Measurements from ENCODE around the gene SH3BP1.

DNA sequence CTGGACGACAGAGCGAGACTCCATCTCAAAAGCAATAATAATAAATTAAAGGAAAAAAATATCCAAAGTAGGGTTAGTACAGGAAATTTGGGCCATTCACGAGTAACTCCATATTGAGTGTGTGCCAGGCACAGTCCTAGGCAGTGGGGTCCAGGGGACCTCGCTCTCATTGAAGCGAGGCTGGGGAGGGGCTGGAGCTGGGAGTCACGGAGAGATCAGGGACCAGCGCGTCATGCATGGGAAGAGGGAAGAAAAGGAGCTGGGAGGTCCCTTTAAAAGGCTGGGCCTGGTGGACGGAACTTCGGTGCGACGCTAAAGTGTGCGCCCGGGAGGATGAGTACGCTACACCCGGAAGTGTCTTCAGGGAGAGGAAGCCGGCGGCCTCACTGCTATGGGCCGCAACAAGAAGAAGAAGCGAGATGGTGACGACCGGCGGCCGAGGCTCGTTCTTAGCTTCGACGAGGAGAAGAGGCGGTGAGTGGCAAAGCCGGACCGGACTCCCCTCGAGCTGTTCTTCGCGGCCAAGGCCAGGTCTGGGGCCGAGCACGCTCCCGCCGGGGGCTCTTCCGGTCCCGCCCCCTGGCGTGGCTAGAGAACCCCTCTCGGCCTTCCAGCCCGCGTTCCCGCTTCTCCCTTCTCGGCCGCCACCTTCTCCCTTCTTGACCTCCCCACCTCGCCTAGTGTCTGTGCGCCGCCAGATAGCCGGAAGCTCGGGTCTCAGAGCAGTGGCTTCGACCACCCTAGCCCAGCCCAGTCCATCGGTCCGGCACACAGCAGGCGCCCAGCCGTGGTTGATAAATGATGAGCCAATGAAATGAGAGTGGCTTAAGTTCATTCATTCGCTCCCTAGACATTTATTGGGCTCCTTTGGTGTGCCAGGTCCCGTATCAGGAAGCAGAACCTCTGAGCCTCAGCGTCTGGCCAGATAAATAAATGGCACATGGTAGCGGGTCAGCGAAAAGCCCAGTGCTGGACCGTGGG lies 46.8 kb downstream of the SH3BP1 start, which contains the start of gene NOL12:
- TF ChIP-seq, protein P1, sequence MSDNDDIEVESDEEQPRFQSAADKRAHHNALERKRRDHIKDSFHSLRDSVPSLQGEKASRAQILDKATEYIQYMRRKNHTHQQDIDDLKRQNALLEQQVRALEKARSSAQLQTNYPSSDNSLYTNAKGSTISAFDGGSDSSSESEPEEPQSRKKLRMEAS (IDR thresholded peaks at IDR 0.05) = peak; percentile 92
- TF ChIP-seq POLR2A (IDR thresholded peaks at IDR 0.05; ENCODE audit: low read length) (no peak; the same call in none of the 2 replicates), POLR2AphosphoS2 (conservative IDR thresholded peaks at IDR 0.05; ENCODE audit: low read length) (no peak), RCOR1 (IDR thresholded peaks at IDR 0.05; ENCODE audit: low read depth, low read length) (no peak), CEBPB (IDR thresholded peaks at IDR 0.05) (no peak), CHD2 (IDR thresholded peaks at IDR 0.05; ENCODE audit: low read length, partially characterized antibody) (no peak), HOXB5 (CRISPR knock-in tag; IDR thresholded peaks at IDR 0.05) (no peak), EP300 (IDR thresholded peaks at IDR 0.05) (no peak), RAD21 (conservative IDR thresholded peaks at IDR 0.05 in 1 of 2, IDR thresholded peaks at IDR 0.05 in 1 of 2) (no peak), PHF8 (IDR thresholded peaks at IDR 0.05; ENCODE audit: borderline replicate concordance, low read depth) (peak; percentile 77)
- TF ChIP-seq, protein P2, sequence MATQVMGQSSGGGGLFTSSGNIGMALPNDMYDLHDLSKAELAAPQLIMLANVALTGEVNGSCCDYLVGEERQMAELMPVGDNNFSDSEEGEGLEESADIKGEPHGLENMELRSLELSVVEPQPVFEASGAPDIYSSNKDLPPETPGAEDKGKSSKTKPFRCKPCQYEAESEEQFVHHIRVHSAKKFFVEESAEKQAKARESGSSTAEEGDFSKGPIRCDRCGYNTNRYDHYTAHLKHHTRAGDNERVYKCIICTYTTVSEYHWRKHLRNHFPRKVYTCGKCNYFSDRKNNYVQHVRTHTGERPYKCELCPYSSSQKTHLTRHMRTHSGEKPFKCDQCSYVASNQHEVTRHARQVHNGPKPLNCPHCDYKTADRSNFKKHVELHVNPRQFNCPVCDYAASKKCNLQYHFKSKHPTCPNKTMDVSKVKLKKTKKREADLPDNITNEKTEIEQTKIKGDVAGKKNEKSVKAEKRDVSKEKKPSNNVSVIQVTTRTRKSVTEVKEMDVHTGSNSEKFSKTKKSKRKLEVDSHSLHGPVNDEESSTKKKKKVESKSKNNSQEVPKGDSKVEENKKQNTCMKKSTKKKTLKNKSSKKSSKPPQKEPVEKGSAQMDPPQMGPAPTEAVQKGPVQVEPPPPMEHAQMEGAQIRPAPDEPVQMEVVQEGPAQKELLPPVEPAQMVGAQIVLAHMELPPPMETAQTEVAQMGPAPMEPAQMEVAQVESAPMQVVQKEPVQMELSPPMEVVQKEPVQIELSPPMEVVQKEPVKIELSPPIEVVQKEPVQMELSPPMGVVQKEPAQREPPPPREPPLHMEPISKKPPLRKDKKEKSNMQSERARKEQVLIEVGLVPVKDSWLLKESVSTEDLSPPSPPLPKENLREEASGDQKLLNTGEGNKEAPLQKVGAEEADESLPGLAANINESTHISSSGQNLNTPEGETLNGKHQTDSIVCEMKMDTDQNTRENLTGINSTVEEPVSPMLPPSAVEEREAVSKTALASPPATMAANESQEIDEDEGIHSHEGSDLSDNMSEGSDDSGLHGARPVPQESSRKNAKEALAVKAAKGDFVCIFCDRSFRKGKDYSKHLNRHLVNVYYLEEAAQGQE (IDR thresholded peaks at IDR 0.05) = no peak
- TF ChIP-seq, protein P3, sequence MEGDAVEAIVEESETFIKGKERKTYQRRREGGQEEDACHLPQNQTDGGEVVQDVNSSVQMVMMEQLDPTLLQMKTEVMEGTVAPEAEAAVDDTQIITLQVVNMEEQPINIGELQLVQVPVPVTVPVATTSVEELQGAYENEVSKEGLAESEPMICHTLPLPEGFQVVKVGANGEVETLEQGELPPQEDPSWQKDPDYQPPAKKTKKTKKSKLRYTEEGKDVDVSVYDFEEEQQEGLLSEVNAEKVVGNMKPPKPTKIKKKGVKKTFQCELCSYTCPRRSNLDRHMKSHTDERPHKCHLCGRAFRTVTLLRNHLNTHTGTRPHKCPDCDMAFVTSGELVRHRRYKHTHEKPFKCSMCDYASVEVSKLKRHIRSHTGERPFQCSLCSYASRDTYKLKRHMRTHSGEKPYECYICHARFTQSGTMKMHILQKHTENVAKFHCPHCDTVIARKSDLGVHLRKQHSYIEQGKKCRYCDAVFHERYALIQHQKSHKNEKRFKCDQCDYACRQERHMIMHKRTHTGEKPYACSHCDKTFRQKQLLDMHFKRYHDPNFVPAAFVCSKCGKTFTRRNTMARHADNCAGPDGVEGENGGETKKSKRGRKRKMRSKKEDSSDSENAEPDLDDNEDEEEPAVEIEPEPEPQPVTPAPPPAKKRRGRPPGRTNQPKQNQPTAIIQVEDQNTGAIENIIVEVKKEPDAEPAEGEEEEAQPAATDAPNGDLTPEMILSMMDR (IDR thresholded peaks at IDR 0.05) = no peak
